A549 (cell line): ENCODE results near the gene NYAP1. TPM values are rescaled to one million over a fixed set of nuclear protein-coding genes. Genes with fewer than 3 reads are reported as not detected.
"Not testable (repeated sequence)": the region's sequence is repeated elsewhere in the genome, so short reads cannot be mapped to it uniquely, and the experiment has no call there.

Experiments
- ATAC-seq, 2 experiments: fragments of 200-7000 bp in 1 of 2; fragments of >200 bp in 1 of 2; cut with Nextera tagmentation in 1 of 2; cut with Tn5 transposase in 1 of 2; 3 replicates each; pipeline versions ENCODE4 v1.8.0 to v1.9.1; 2018 to 2020; ENCODE audit warnings: mild to moderate bottlenecking in 1 of 2, moderate library complexity in 1 of 2
- CTCF ChIA-PET: fragments of 300-600 bp; sonication (Branson Sonifier 250); formaldehyde crosslinking; extraction: SDS; loops from one replicate; lab custom pipeline; 2021; ENCODE audit warnings: antibody characterized with exemption, inconsistent platforms; lab: Yijun Ruan, JAX
- POLR2A ChIA-PET: fragments of 350-600 bp; formaldehyde crosslinking; extraction: SDS; loops from one replicate; lab custom pipeline; 2021; ENCODE audit warnings: antibody characterized with exemption, inconsistent platforms; lab: Yijun Ruan, JAX
- DNase-seq, 2 experiments: peaks; one replicate each; pipeline versions ENCODE4 v3.0.0 to v3.0.0-alpha.2; 2011 to 2016; ENCODE audit warnings: low read depth in 1 of 2, low spot score in 1 of 2
- FAIRE-seq: peaks from 2 replicates; lab custom pipeline; 2011; peaks lifted over from hg19 to GRCh38; lab: Jason Lieb, UNC
- H3K27ac ChIP-seq, 2 experiments: fragments of >200 bp; sonication (Bioruptor Twin); formaldehyde crosslinking; 3 replicates each; pipeline ENCODE4 v1.5.1; 2016 to 2017
- H3K4me1 ChIP-seq: fragments of >200 bp; sonication (Bioruptor Twin); formaldehyde crosslinking; 3 replicates; pipeline ENCODE4 v1.6.1; 2016
- H3K4me2 ChIP-seq: fragments of >200 bp; sonication (Bioruptor Twin); formaldehyde crosslinking; 3 replicates; pipeline ENCODE4 v1.6.1; 2016
- H3K4me3 ChIP-seq: fragments of >200 bp; sonication (Bioruptor Twin); formaldehyde crosslinking; 3 replicates; pipeline ENCODE4 v1.5.1; 2016
- H3K9me3 ChIP-seq: fragments of >200 bp; sonication (Bioruptor Twin); formaldehyde crosslinking; 3 replicates; pipeline ENCODE4 v1.6.1; 2016
- CBX8 ChIP-seq: fragments of 200-600 bp; sonication (generic); IDR thresholded peaks from 2 replicates; pipeline ENCODE4 v1.6.1; 2016
- EHF ChIP-seq: fragments of 250-450 bp; sonication (Bioruptor Pico); IDR thresholded peaks from 2 replicates; pipeline ENCODE4 v1.5.0; 2020; ENCODE audit warnings: mild to moderate bottlenecking
- ELK1 ChIP-seq: fragments of 150-350 bp; IDR thresholded peaks from 2 replicates; pipeline ENCODE4 v1.6.1; 2014; ENCODE audit warnings: low read depth, mild to moderate bottlenecking, low read length
- EP300 ChIP-seq, 2 experiments: fragments of >200 bp; sonication (Bioruptor Twin); formaldehyde crosslinking; IDR thresholded peaks; 2 replicates in 1 of 2; 3 replicates in 1 of 2; pipeline ENCODE4 v1.6.1; 2016 to 2017
- FOSB ChIP-seq: fragments of 250-450 bp; sonication (Bioruptor Pico); IDR thresholded peaks from 2 replicates; pipeline ENCODE4 v1.5.0; 2020; ENCODE audit warnings: mild to moderate bottlenecking, moderate library complexity
- HDAC2 ChIP-seq: fragments of 200-600 bp; sonication (generic); IDR thresholded peaks from 2 replicates; pipeline ENCODE4 v1.6.1; 2016
- HOXB5 ChIP-seq: fragments of 250-450 bp; sonication (Bioruptor Pico); IDR thresholded peaks from 2 replicates; pipeline ENCODE4 v1.5.0; 2020; ENCODE audit warnings: mild to moderate bottlenecking, moderate library complexity
- JUNB ChIP-seq: fragments of >200 bp; sonication (Bioruptor Twin); formaldehyde crosslinking; IDR thresholded peaks from 2 replicates; pipeline ENCODE4 v1.6.1; 2016
- KDM1A ChIP-seq: fragments of 200-600 bp; sonication (generic); IDR thresholded peaks from 2 replicates; pipeline ENCODE4 v1.6.1; 2016; ENCODE audit warnings: low read depth, mild to moderate bottlenecking
- MAFK ChIP-seq: fragments of 450-650 bp; IDR thresholded peaks from 2 replicates; pipeline ENCODE4 v1.6.1; 2014; ENCODE audit not compliant: partially characterized antibody
- MYC ChIP-seq: IDR thresholded peaks from 2 replicates; pipeline ENCODE4 v1.6.1; 2012; ENCODE audit warnings: mild to moderate bottlenecking, inconsistent platforms, low read length, improper control_type of control experiment, borderline replicate concordance
- POLR2AphosphoS2 ChIP-seq: conservative IDR thresholded peaks from 2 replicates; pipeline ENCODE4 v1.6.1; 2012; ENCODE audit warnings: low read length, improper control_type of control experiment, inconsistent platforms
- RFX5 ChIP-seq: fragments of 450-650 bp; IDR thresholded peaks from 2 replicates; pipeline ENCODE4 v1.7.1; 2014; ENCODE audit warnings: antibody characterized with exemption, mild to moderate bottlenecking, moderate library complexity
- SMC3 ChIP-seq: fragments of >200 bp; sonication (Bioruptor Twin); formaldehyde crosslinking; IDR thresholded peaks from 3 replicates; pipeline ENCODE4 v1.6.1; 2018; ENCODE audit warnings: inconsistent platforms
- TP53 ChIP-seq: fragments of 250-450 bp; sonication (Bioruptor Pico); IDR thresholded peaks from 2 replicates; pipeline ENCODE4 v1.5.0; 2021; ENCODE audit warnings: mild to moderate bottlenecking, moderate library complexity
- ZFP36 ChIP-seq: fragments of 450-650 bp; IDR thresholded peaks from 2 replicates; pipeline ENCODE4 v1.6.1; 2014; ENCODE audit warnings: borderline replicate concordance; ENCODE audit not compliant: partially characterized antibody
- WGBS: methylation state at CpG from one replicate; pipeline ENCODE4 v1.1.6; 2017; ENCODE audit errors: missing lambda C conversion rate; 5-methylcytosine and 5-hydroxymethylcytosine counted together
- polyA plus RNA-seq, 4 experiments: library from polyadenylated mRNA; depleted of rRNA in 3 of 4; stranded (reverse); fragments of >200 nt; fragmentation: RNase III in 1 of 4; extraction: RNeasy Plus Mini Kit Qiagen cat#74134 plus additional on column Dnase treatment in 1 of 4; gene quantifications; 2 replicates in 3 of 4; 3 replicates in 1 of 4; pipeline ENCODE4 v1.2.3, GENCODE V29; 2011 to 2017
- TF ChIP-seq, protein P1 (sequence below): IDR thresholded peaks from 2 replicates; pipeline ENCODE4 v1.6.1; 2012
- TF ChIP-seq, protein P2 (sequence below): fragments of 200-600 bp; sonication (generic); IDR thresholded peaks from 2 replicates; pipeline ENCODE4 v1.6.1; 2016; ENCODE audit warnings: antibody characterized with exemption, mild to moderate bottlenecking, moderate library complexity

NYAP1 gene
- polyA plus RNA-seq, 2 of the 4 experiments (the other 2 are of a cell fraction), result 0.47 to 3.1 TPM

- TF ChIP-seq, protein P1, sequence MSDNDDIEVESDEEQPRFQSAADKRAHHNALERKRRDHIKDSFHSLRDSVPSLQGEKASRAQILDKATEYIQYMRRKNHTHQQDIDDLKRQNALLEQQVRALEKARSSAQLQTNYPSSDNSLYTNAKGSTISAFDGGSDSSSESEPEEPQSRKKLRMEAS, result no peak
- no peak for TF ChIP-seq EP300 (IDR thresholded peaks at IDR 0.05)
These were observed 45.6 kb upstream of the NYAP1 start (continued) for GRCh38 chr7:100438172-100438571.

DNA sequence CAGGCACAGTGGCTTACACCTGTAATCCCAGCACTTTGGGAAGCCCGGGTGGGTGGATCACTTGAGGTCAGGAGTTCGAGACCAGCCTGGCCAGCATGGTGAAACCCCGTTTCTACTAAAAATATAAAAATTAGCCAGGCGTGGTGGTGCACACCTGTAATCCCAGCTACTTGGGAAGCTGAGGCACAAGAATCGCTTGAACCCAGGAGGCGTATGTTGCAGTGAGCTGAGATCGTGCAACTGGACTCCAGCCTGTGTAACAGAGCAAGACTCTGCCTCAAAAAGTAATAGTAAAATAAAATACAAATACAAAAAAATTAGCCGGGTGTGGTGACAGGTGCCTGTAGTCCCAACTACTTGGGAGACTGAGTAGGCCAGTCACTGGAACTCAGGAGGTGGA is 45.0 kb upstream of the NYAP1 start:
- FAIRE-seq, H3K4me2 ChIP-seq, H3K9me3 ChIP-seq, DNase-seq, H3K4me3 ChIP-seq, H3K27ac ChIP-seq, ATAC-seq: not testable (repeated sequence)
- CTCF ChIA-PET, result interaction anchor here (5.1 kb wide), 1 partner anchor 11 kb away, joined by 26 read pairs; no protein-coding TSS in a partner anchor
- WGBS, result 84% methylated on average over 8 of the region's 8 CpGs
- POLR2A ChIA-PET, result interaction anchor here (1.2 to 2.6 kb wide), 2 partner anchors 10 kb away, joined by 3 to 23 read pairs; partner anchors contain the start of genes MEPCE and ZCWPW1
- peaks cover 11% of the 10 kb centered on the region; the same call in 1 of the 3 replicates for H3K4me1 ChIP-seq

DNA sequence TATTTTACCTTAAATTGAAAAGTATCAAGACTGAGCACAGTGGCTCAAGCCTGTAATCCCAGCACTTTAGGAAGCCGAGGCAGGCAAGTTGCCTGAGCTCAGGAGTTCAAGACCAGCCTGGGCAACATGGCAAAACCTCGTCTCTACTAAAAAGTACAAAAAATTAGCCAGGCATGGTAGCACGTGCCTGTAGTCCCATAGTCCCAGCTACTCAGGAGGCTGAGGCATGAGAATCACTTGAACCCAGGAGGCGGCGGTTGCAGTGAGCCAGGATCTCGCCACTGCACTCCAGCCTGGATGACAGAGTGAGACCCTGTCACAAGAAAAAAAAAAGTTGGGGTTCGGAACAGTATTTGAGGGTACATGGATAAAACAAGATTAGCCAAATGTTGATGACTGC is 44.5 kb upstream of the NYAP1 start:
- not testable (repeated sequence) for H3K9me3 ChIP-seq, H3K27ac ChIP-seq, DNase-seq, FAIRE-seq, ATAC-seq, H3K4me3 ChIP-seq, H3K4me2 ChIP-seq
- peaks cover 14% of the 10 kb centered on the region; the same call in 2 of the 3 replicates for H3K4me1 ChIP-seq
- ChIA-PET CTCF (interaction anchor here (5.1 kb wide), 1 partner anchor 11 kb away, joined by 26 read pairs; no protein-coding TSS in a partner anchor), POLR2A (interaction anchor here (1.2 kb wide), 1 partner anchor 11 kb away, joined by 3 read pairs; the partner anchor contains the start of gene ZCWPW1)
- WGBS, result 86% methylated on average over 7 of the region's 7 CpGs

GRCh38 chr7:100441641-100442535 is 41.8 kb upstream of the NYAP1 start:
- FAIRE-seq (no peak), ATAC-seq (no peak; a peak in 1 of 6 replicates), DNase-seq (no peak)
- ChIA-PET CTCF (interaction anchor here (1.0 to 1.3 kb wide), 3 partner anchors 9 to 27 kb away, joined by 3 to 5 read pairs (median 4); no protein-coding TSS in a partner anchor), POLR2A (no interaction called here)
- Histone ChIP-seq H3K9me3 (no peaks in the 10 kb centered on the region), H3K27ac (no peak overlapping the region), H3K4me3 (no peak overlapping the region), H3K4me2 (no peak overlapping the region), H3K4me1 (peaks cover 13% of the 10 kb centered on the region; the same call in 2 of the 3 replicates)
- WGBS, result 85% methylated on average over 11 of the region's 11 CpGs
- no peak for TF ChIP-seq MYC
- TF ChIP-seq EHF, result no peak
- TF ChIP-seq, protein P1, result no peak
- no peak for TF ChIP-seq MAFK
- TF ChIP-seq SMC3, result no peak
- no peak for TF ChIP-seq POLR2AphosphoS2
- no peak for TF ChIP-seq ELK1
- TF ChIP-seq KDM1A, result no peak
- no peak for TF ChIP-seq ZFP36
- TF ChIP-seq RFX5, result no peak
- no peak for TF ChIP-seq HDAC2
- TF ChIP-seq TP53 (CRISPR knock-in tag), result no peak
- no peak for TF ChIP-seq CBX8
- no peak for TF ChIP-seq FOSB
- TF ChIP-seq HOXB5 (CRISPR knock-in tag), result no peak
- no peak for TF ChIP-seq JUNB
- TF ChIP-seq, protein P2, sequence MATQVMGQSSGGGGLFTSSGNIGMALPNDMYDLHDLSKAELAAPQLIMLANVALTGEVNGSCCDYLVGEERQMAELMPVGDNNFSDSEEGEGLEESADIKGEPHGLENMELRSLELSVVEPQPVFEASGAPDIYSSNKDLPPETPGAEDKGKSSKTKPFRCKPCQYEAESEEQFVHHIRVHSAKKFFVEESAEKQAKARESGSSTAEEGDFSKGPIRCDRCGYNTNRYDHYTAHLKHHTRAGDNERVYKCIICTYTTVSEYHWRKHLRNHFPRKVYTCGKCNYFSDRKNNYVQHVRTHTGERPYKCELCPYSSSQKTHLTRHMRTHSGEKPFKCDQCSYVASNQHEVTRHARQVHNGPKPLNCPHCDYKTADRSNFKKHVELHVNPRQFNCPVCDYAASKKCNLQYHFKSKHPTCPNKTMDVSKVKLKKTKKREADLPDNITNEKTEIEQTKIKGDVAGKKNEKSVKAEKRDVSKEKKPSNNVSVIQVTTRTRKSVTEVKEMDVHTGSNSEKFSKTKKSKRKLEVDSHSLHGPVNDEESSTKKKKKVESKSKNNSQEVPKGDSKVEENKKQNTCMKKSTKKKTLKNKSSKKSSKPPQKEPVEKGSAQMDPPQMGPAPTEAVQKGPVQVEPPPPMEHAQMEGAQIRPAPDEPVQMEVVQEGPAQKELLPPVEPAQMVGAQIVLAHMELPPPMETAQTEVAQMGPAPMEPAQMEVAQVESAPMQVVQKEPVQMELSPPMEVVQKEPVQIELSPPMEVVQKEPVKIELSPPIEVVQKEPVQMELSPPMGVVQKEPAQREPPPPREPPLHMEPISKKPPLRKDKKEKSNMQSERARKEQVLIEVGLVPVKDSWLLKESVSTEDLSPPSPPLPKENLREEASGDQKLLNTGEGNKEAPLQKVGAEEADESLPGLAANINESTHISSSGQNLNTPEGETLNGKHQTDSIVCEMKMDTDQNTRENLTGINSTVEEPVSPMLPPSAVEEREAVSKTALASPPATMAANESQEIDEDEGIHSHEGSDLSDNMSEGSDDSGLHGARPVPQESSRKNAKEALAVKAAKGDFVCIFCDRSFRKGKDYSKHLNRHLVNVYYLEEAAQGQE, result no peak
